GM21390 (cell line): ENCODE results near the gene NDUFA6.
"Not testable (repeated sequence)": the region's sequence is repeated elsewhere in the genome, so short reads cannot be mapped to it uniquely, and the experiment has no call there.

ENCODE experiments used
- ATAC-seq: cut with Tn5 transposase; IDR thresholded peaks from one replicate; pipeline ENCODE4 v1.9.1; 2021; ENCODE audit not compliant: unreplicated experiment

The NDUFA6 gene

DNA sequence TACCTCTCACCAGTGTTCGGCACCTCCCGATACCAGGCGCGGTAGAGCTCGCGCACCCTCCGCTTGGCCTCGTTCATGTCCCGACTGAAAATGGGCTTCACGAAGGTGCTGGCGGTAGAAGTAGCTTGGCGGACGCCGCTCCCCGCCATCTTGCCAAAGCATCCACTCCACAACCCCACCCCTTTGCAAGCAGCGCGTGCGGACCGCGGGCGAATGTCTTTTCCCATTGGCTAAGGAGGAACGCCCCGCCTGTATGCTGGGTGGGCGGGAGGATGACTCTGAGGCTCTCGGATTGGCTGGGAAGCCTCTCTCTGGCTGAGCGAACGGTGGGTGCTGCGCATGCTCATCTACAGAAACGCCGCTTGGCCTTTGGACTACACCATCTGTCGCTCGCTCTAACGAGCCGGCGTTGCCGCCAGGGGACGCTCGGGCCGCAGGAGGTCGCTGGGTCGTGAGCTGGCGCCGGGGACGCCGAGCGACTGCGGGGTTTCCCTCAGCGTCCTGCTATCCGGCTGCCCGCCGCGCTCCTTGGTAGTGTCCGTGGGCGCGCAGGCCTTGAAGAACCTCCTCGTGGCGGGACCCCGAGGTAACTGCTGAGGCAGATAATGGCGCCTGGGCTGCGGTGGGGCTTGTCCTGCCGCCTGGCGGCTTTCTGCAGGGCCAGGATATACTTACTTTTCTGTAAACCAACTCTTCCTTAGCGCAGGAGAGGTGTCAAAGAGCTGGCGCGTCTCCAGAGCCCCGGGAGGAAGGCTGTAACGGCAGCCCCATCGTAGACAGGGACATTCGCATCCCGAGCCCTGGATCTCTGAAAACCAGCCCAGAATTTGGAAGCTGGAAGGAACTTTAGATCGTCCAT, at the start of gene NDUFA6:
Gene NDUFA6 (minus strand): TSS at position 177 of the 859 bp plus-strand sequence. CDS start 28 bp downstream, at position 149.
- ATAC-seq = peak; percentile 88

GRCh38 chr22:42140153-42140552, 49.6 kb upstream of the NDUFA6 start:
- ATAC-seq = not testable (repeated sequence)

- not testable (repeated sequence) for ATAC-seq
These were observed 48.9 kb upstream of the NDUFA6 start for GRCh38 chr22:42139508-42139907.

DNA sequence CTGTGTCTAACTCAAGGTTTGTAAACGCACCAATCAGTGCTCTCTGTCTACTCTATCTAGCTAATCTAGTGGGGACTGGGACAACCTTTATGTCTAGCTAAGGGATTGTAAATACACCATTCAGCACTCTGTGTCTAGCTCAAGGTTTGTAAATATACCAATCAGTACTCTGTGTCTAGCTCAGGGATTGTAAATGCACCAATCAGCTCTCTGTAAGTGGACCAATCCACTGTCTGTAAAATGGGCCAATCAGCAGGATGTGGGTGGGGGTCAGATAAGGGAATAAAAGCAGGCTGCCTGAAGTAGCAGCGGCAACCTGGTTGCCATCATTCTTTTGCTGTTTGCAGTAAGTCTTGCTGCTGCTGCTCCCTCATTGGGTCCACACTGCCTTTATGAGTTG, 48.4 kb upstream of the NDUFA6 start:
- ATAC-seq = no peak

DNA sequence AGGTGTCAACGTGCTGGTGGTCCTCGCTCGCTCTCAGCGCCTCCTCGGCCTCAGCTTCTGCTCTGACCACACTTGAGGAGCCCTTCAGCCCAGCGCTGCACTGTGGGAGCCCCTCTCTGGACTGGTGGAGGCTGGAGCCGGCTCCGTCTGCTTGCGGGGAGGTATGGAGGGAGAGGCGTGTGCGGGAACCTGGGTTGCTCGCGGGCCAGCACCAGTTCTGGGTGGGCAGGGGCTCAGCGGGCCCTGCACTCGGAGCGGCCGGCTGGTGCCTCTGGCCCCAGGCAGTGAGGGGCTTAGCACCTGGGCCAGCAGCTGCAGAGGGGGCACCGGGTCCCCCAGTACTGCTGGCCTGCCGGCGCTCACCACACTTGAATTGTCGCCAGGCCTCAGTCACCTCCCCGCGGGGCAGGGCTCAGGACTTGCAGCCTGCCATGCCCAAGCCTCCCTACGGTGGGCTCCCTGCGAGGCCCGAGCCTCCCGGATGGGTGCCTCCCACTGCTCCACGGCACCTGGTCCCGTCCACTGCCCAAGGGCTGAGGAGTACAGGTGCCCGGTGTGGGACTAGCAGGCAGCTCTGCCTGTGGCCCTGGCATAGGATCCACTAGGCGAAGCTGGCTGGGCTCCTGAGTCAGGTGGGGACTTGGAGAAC, 47.7 kb upstream of the NDUFA6 start:
- ATAC-seq = no peak

DNA sequence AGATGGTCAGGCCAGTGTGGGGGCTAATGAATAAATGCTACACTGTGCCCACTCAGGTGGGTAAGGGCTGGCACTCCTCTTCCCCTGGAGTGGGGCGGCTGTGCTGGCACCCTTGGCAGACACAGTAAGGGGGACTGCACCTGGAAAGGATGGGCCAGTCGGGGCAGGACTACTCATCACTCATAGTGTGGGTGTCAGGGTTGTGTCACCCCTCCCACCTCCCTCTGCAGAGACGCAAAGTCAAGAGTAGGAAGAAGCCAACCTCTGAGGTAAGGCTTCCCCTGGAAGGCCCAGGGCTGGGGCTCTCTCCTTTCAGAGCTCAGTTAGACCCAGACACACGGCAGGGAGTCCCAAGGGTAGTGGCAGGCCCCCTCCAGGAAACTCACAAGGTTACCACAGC, 45.1 kb upstream of the NDUFA6 start:
- ATAC-seq = not testable (repeated sequence)

GRCh38 chr22:42134100-42135020, 43.8 kb upstream of the NDUFA6 start:
- ATAC-seq = no peak

DNA sequence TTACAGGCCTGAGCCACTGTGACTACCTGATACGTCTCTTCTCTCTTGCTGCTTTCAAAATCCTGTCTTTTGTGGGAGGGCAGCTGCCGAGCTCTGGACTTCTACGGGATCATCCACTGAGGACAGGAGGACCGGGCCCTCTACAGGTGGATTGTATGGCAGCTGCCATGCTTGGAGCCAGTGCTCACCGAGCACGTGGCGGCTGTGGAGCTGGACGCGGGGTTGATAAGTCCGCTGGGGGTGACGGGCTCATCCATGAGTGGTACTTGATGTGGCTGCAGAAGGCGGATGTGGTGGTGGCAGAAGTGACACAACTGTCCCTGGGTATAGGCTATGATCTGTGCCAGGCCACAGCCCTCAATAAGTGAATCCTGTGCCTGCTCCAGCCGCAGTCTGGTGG, 41.9 kb upstream of the NDUFA6 start:
- ATAC-seq = no peak

DNA sequence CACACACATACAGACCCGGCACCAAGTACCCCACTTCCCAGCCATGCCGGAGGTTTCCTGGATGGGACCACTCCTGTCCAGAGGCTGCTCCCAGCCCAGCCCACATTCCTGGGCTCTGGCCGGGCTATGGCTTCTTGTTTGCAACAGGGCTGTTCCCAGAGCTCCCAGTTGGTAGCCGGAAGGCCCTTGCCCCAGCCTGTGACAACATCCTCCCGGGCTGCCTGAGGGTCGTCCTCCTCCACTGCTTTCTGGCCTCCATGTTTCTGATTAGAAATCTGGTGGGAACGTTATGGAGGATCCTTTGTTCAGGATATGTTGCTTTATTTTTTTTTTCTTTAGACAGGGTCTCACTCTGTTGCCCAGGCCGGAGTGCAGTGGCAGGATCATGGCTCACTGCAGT, 41.0 kb upstream of the NDUFA6 start:
- ATAC-seq = no peak

GRCh38 chr22:42130639-42131431, 40.3 kb upstream of the NDUFA6 start, which contains the start of gene CYP2D6:
TSS of gene CYP2D6 (minus strand) at chr22:42130810. CDS start at chr22:42130791, 19 bp downstream.
- ATAC-seq = not testable (repeated sequence)

- ATAC-seq = not testable (repeated sequence)
These were observed 39.6 kb upstream of the NDUFA6 start for GRCh38 chr22:42130182-42130581.

DNA sequence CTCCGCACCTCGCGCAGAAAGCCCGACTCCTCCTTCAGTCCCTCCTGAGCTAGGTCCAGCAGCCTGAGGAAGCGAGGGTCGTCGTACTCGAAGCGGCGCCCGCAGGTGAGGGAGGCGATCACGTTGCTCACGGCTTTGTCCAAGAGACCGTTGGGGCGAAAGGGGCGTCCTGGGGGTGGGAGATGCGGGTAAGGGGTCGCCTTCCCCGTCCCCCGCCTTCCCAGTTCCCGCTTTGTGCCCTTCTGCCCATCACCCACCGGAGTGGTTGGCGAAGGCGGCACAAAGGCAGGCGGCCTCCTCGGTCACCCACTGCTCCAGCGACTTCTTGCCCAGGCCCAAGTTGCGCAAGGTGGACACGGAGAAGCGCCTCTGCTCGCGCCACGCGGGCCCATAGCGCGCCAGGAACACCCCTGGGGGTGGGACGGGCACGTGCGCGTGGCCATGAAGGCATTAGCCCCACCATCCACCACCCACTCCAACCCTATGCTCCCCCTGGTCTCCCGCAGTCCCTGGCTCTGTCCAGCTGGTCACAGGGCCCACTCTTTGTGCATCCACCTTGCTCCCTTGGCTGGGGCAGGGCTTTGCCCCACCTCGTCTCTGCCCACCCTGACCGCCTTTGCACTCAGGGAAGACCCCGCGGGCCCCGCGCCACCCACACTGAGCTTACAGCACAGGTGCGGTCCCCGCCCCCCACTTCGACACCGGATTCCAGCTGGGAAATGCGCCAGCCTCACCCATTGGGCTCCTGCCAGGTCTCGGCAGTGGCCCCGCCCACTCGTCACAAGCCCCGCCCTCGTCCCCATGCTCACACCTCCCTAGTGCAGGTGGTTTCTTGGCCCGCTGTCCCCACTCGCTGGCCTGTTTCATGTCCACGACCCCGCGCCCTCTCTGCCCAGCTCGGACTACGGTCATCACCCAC, 38.5 kb upstream of the NDUFA6 start:
- not testable (repeated sequence) for ATAC-seq

DNA sequence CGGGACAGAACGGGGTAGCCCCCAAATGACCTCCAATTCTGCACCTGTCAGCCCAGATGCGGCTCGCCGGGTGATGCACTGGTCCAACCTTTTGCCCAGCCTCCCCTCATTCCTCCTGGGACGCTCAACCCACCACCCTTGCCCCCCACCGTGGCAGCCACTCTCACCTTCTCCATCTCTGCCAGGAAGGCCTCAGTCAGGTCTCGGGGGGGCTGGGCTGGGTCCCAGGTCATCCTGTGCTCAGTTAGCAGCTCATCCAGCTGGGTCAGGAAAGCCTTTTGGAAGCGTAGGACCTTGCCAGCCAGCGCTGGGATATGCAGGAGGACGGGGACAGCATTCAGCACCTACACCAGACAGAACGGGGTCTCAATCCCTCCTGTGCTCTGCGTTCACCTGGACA, 37.4 kb upstream of the NDUFA6 start:
- not testable (repeated sequence) for ATAC-seq

- no peak for ATAC-seq
These were observed 37.0 kb upstream of the NDUFA6 start for GRCh38 chr22:42127606-42128005.

DNA sequence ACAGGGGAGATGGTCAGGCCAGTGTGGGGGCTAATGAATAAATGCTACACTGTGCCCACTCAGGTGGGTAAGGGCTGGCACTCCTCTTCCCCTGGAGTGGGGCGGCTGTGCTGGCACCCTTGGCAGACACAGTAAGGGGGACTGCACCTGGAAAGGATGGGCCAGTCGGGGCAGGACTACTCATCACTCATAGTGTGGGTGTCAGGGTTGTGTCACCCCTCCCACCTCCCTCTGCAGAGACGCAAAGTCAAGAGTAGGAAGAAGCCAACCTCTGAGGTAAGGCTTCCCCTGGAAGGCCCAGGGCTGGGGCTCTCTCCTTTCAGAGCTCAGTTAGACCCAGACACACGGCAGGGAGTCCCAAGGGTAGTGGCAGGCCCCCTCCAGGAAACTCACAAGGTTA, 33.0 kb upstream of the NDUFA6 start:
- not testable (repeated sequence) for ATAC-seq

- not testable (repeated sequence) for ATAC-seq
These were observed 29.9 kb upstream of the NDUFA6 start for GRCh38 chr22:42120231-42121021.

DNA sequence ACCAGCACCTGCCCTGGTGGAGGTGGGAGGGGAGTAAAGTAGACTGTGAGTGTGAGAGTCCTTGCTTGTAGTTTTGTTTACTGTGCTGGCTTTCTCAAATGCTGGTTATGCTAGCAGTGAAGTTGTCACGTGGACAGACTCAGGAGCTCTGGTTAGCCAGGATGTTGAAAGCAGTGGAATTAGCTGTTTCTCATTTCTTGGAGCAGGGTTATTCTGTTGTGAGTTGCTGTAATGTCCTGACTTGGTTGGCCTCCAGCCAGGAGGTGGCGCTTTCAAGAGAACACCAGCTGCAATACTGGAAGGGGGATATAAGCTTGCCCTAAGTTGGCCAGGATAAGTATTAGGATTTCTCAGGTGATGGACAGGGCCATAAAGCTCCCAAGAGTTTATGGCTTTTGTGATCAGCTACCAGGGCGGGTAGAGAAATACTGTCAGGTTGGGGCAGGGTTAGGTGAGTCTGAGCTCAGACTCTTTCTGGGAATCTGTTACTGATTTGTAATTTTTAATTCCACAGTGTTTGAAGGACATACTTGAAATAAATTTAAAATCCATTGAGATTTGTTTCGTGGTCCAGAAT, 26.4 kb upstream of the NDUFA6 start:
- no peak for ATAC-seq

DNA sequence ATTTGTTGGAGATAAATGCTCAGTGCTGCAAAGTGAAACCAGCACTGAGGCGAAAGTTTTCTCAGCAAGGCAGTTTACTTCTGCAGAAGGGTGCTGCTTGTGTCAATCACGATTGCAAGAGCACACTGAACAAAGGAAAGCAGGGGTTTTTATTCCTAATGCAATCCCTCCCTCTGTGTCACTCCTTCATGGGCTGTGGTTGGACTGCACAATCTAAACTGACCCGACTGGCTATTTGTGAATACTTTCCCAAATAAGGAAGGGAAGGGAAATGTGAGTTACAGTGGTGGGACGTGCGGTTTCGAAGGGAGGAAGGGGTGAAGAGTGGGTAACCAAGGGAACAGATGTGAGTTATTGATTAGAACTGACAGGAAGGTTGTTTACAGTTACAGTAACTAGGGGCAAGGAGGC, 24.9 kb upstream of the NDUFA6 start:
- not testable (repeated sequence) for ATAC-seq
